GM18951 (cell line): ENCODE measurements around the gene STARD5.

ENCODE experiments used
- POLR2A ChIP-seq: IDR thresholded peaks from 4 replicates; pipeline ENCODE4 v1.6.1; 2011; ENCODE audit warnings: mild to moderate bottlenecking; ENCODE audit not compliant: insufficient read length, insufficient read depth; ENCODE audit errors: extremely low read depth
- in situ Hi-C: fragments of 300-500 bp; cut with MboI; formaldehyde crosslinking; loops from one replicate; pipeline ENCODE4 v1.12.0; 2022; ENCODE audit warnings: low sequenced_read_pairs, mixed read lengths, inconsistent platforms; ENCODE audit not compliant: unreplicated experiment

The STARD5 gene

GRCh38 chr15:81277851-81278250 is 46.1 kb downstream of the STARD5 start:
- in situ Hi-C loops, result no loop called here
- TF ChIP-seq POLR2A, result no peak

- TF ChIP-seq POLR2A, result no peak
- in situ Hi-C loops, result no loop called here
These were observed 47.0 kb downstream of the STARD5 start for GRCh38 chr15:81276967-81277366.

DNA sequence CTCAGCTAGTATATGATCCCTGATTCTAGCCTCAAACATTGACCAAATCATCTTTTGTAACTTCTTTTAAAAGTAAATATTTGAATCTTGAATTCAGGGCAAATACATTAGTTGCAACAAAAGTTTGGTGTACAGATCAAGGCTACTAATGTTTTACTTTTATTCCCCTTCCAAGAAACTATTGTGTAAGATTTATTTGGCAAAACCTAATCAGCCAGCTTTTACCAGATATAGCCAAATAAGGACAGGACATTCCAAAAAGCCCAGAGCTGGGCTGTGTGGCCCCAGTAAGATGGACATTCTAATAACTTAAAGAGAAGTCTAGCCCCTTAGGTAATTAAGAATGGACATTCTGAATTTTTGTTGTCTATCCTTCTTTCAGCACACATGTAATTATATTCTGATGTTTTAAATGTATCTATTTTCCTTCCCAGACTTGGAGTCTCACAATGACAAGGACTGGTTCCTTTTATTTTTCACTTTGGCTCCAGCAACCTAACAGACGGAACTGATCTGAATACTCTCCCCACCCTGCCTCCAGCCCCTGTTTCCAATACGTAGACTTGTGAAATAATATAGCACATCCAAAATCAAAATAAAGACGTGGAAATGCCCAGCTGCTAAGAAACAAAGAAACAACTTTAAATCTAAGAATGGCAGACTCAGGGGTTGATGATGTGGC is 48.1 kb downstream of the STARD5 start:
- in situ Hi-C loops, result no loop called here
- TF ChIP-seq POLR2A, result no peak

- no peak for TF ChIP-seq POLR2A
- in situ Hi-C loops, result loop anchor here (25.0 kb wide), 1 partner anchor 813 kb away; no protein-coding TSS in a partner anchor
These were observed 48.8 kb downstream of the STARD5 start for GRCh38 chr15:81274931-81275707.

GRCh38 chr15:81274255-81274654 is 49.7 kb downstream of the STARD5 start:
- TF ChIP-seq POLR2A, result no peak
- in situ Hi-C loops, result loop anchor here (25.0 kb wide), 1 partner anchor 812 kb away; no protein-coding TSS in a partner anchor

GRCh38 chr15:81273855-81274254 is 50.1 kb downstream of the STARD5 start:
- in situ Hi-C loops, result loop anchor here (25.0 kb wide), 1 partner anchor 812 kb away; no protein-coding TSS in a partner anchor
- TF ChIP-seq POLR2A, result no peak

DNA sequence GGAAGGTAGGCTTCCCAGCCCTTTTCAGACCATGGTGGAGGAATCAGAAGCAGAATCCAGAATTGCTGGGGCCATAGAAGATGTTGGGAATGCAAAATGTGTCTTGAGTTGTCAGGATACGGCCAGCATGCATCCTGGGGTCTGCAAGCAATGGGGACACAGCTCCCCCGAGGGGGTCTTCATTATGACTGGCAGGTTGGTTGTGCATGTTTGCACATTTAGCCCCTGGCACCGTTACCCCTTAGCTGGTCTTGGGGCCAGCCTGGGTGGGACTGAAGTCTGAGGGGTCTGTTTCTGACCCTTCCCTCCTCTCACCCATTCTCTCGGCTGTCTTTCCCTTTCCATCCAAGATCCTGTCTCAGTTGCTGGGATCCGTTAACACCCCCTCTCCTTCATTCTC is 50.7 kb downstream of the STARD5 start:
- TF ChIP-seq POLR2A, result no peak
- in situ Hi-C loops, result loop anchor here (25.0 kb wide), 1 partner anchor 811 kb away; no protein-coding TSS in a partner anchor

DNA sequence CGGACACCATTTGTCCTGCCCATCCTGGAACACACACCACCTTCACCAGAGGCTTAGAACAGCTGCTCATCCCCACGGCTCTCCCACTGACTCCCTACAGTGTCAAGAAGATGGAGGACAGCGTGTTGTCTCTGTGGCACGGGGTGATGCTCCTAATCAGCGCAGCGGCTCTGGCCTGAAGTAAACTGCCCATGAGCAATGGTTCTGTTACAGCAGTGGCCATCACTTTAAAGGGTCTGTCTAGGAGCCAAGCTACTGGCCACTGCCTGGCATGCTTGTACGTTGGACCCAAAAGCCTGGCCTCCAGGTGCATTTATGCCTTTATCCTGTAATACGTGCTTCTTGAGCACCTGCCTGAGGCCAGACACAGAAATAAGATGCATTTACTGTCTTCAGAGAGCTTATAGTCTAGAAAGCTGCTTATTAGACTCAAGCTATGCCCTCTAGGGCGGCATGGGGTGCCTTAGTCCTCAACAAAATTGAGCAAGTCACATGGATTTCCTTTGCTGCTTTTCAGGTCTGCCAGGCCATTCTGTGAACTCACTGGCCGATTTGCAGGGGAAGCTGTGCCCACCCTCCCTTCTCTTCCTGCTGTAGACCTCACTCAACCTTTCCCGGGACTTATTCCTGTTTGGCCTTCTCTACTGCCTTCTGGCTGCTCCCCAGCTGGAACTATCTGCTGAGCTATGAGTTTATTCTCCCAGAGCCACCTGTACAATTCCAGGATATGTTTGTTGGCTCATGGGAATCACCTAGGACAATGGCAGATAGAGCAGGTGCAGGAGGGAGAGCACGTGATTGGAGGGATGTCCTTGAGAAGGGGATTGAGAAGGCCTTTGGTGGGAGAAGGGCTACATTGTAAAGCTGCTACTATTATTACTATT is 51.9 kb downstream of the STARD5 start:
- no peak for TF ChIP-seq POLR2A
- in situ Hi-C loops, result loop anchor here (25.0 kb wide), 1 partner anchor 810 kb away; no protein-coding TSS in a partner anchor

DNA sequence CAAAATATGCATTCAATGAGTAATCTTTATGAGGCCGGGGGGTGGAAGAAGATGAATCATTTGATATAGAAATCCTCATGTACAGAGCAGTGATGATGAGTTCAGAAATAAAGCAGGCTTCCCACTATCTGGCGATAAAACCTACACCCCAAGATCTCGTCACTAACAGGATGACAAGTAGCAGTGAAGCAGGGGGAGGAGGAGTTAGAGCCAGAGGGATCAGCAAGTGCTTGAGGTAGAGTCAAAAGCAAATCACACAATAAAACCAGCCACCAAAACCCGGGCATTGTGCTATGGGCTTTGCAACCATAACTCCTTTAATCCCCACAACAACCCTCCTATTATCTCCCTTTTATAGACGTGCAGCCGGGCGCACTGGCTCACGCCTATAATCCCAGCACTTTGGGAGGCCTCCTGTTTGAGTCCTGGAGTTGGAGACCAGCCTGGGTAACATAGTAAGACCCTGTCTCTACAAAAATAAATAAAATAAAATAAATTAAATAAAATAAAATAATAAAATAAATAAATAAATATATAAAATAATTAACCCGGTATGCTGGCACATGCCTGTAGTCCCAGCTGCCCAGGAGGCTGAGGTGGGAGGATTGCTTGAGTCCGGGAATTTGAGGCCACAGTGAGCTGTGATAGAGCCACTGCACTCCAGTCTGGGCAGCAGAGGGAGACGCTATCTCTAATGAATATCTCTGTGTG is 53.0 kb downstream of the STARD5 start:
- no peak for TF ChIP-seq POLR2A
- in situ Hi-C loops, result loop anchor here (25.0 kb wide), 1 partner anchor 809 kb away; no protein-coding TSS in a partner anchor

- in situ Hi-C loops, result loop anchor here (25.0 kb wide), 1 partner anchor 808 kb away; no protein-coding TSS in a partner anchor
- TF ChIP-seq POLR2A, result no peak
These were observed 53.8 kb downstream of the STARD5 start for GRCh38 chr15:81270188-81270587.

DNA sequence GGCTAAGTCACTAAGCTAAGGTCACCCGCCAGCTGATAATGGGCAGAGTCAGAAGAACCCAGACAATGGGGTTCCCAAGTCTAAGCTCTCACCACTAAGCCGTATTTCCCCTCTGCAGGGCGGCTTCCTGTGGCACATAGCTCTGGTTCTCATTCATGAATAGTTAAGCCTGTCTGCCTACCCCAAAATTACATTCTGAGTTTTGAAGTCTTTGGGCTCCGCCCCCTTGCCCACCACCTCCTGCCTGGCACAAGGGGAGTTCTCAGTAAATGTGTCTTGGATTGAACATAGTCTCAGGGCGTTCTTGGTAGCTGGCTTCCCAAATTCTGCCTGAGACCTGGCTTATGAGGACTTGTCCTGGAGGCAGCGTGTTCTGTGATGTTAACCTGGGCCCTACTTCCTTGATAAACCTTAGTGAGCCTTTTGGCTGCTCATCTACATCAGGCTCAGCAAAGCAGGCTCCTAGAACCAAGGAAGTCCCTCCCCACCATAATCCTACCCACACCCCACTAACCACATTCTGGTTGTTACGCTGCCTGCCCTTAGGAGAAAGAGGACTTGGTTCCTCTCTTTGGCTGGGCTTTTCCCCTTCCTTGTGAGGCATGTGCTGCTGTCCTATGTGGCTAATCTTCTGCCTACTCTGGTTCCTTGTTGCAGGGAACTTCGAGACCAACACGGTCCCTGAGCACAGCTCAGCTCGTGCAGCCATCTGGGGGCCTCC is 54.9 kb downstream of the STARD5 start:
- no peak for TF ChIP-seq POLR2A
- in situ Hi-C loops, result loop anchor here (5.0 to 25.0 kb wide), 3 partner anchors 128 to 807 kb away; no protein-coding TSS in a partner anchor
